OCI-LY3 (cell line): Measurements from ENCODE around the gene TNS3.

Experiments used
- H2AFZ ChIP-seq: fragments of 200-600, 300-600 bp; shearing (Covaris generic); 2 replicates; pipeline ENCODE4 v1.6.0; 2014; ENCODE audit warnings: antibody characterized with exemption, low read depth, low read length
- H3K27ac ChIP-seq: fragments of 200-600, 300-600 bp; sonication (generic); 2 replicates; pipeline ENCODE4 v1.5.1; 2014; ENCODE audit warnings: mild to moderate bottlenecking, low read length, moderate library complexity, mixed read lengths
- H3K27me3 ChIP-seq: fragments of 200-600, 300-600 bp; sonication (generic); 2 replicates; pipeline ENCODE4 v1.6.1; 2014; ENCODE audit warnings: low read depth, low read length, mixed read lengths
- H3K36me3 ChIP-seq: fragments of 200-600, 300-600 bp; sonication (generic); replicated peaks from 2 replicates; pipeline ENCODE3; 2014; ENCODE audit warnings: low read depth, low read length, mixed read lengths
- H3K4me1 ChIP-seq: fragments of 300-600, 200-600 bp; sonication (generic); 2 replicates; pipeline ENCODE4 v1.6.1; 2014; ENCODE audit warnings: low read length, mixed read lengths
- H3K4me2 ChIP-seq: fragments of 200-600, 300-600 bp; sonication (generic); 2 replicates; pipeline ENCODE4 v1.6.1; 2014; ENCODE audit warnings: low read length, mixed read lengths
- H3K4me3 ChIP-seq: fragments of 300-600, 200-600 bp; sonication (generic); 2 replicates; pipeline ENCODE4 v1.5.1; 2014; ENCODE audit warnings: antibody characterized with exemption, mild to moderate bottlenecking, low read length, moderate library complexity
- H3K79me2 ChIP-seq: fragments of 300-600, 200-600 bp; shearing (Covaris generic); 2 replicates; pipeline ENCODE4 v1.6.1; 2014; ENCODE audit warnings: mild to moderate bottlenecking, low read length, mixed read lengths
- H3K9ac ChIP-seq: fragments of 300-600, 200-600 bp; shearing (Covaris generic); 2 replicates; pipeline ENCODE4 v1.6.0; 2014; ENCODE audit warnings: mild to moderate bottlenecking, low read length, moderate library complexity
- H3K9me3 ChIP-seq: fragments of 200-600, 300-600 bp; shearing (Covaris generic); 2 replicates; pipeline ENCODE4 v1.6.1; 2014; ENCODE audit warnings: low read length, mixed read lengths; ENCODE audit not compliant: insufficient read depth
- H4K20me1 ChIP-seq: fragments of 200-600, 300-600 bp; sonication (generic); 2 replicates; pipeline ENCODE4 v1.6.1; 2016; ENCODE audit warnings: low read length, mixed read lengths; ENCODE audit not compliant: insufficient read depth
- CTCF ChIP-seq: fragments of 200-600, 300-600 bp; sonication (generic); IDR thresholded peaks from 2 replicates; pipeline ENCODE4 v1.5.1; 2014; ENCODE audit warnings: antibody characterized with exemption, low read length, low read depth
- EZH2phosphoT487 ChIP-seq: fragments of 200-600 bp; shearing (Covaris generic); IDR thresholded peaks from 2 replicates; pipeline ENCODE4 v1.6.1; 2018; ENCODE audit warnings: antibody characterized with exemption, mixed run types, low read depth

The TNS3 gene

DNA sequence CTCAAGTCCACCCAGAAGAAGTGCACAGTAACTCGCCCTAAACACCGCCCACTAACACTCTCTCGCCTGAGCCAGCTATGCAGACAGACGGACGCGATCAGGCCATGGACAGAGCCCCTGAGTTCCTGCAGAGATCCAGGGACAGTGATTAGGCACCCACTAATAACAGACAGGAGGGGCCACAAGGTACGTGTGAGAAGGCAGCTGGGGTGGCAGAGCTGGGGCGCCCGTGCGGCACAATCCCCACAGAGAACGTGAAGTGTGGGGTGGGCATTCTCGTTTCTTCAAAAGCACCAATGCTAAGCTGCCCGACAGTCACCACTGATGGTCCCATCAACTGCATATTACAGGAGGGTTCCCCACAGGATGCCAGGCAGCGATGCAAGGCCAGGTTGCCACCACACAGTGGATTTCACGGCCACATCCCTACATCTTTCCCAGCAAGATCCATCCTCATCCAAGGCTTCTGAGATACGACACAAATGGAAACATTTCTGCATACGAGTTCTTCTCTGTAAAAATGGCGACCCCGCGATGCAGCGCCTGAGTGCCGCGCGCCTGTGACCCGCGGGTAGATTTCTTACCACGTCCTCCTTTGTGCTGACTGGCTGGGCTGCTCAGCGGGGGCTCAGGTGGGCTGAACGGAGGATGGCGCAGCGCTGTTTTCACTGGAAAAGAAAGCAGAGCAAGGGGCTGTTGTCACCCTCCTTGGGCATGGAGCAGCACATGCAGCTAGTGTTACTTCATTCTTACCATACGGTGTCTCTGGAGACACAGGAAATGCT is 237.5 kb downstream of the TNS3 start:
- Histone ChIP-seq H3K9me3 (no peaks in the 10 kb centered on the region), H3K27me3 (no peaks in the 10 kb centered on the region), H3K36me3 (no peaks in the 10 kb centered on the region), H3K4me1 (no peaks in the 10 kb centered on the region), H3K9ac (no peak overlapping the region), H3K27ac (no peak overlapping the region), H3K4me2 (no peak overlapping the region), H3K4me3 (no peak overlapping the region), H4K20me1 (no peaks in the 10 kb centered on the region), H3K79me2 (no peaks in the 10 kb centered on the region), H2AFZ (no peak overlapping the region)
- TF ChIP-seq EZH2phosphoT487 (no peak), CTCF (no peak)

DNA sequence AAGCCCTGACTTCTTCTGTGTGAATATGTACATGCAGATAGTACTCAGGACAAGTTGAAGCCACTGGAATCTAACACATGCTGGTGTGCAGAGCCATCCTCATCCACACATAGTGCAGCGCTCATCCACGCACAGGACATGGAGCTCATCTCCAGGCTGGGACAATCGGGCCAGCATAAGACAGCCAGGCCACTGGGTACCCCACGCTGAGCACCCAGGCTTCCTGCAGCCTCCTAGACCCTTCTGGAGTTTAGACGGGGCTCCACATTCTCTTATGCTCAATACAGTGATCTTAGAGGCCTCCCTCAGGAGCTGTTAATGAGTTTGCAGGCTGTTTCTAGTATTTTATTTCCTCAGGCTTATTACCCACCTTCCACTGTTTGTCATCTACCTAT is 238.9 kb downstream of the TNS3 start:
- no peaks in the 10 kb centered on the region for H3K36me3 ChIP-seq
- H3K79me2 ChIP-seq: no peaks in the 10 kb centered on the region
- H4K20me1 ChIP-seq: no peaks in the 10 kb centered on the region
- no peaks in the 10 kb centered on the region for H3K9me3 ChIP-seq
- TF ChIP-seq CTCF (no peak), EZH2phosphoT487 (no peak)
- H3K4me3 ChIP-seq: no peak overlapping the region
- H3K4me1 ChIP-seq: no peaks in the 10 kb centered on the region
- no peak overlapping the region for H3K9ac ChIP-seq
- H3K4me2 ChIP-seq: no peak overlapping the region
- no peak overlapping the region for H3K27ac ChIP-seq
- no peaks in the 10 kb centered on the region for H3K27me3 ChIP-seq
- H2AFZ ChIP-seq: no peak overlapping the region

GRCh38 chr7:47342296-47343060 is 239.4 kb downstream of the TNS3 start:
- Histone ChIP-seq H3K79me2 (no peaks in the 10 kb centered on the region), H3K36me3 (no peaks in the 10 kb centered on the region), H3K4me2 (no peak overlapping the region), H3K27ac (no peak overlapping the region), H2AFZ (no peak overlapping the region), H4K20me1 (no peaks in the 10 kb centered on the region), H3K4me1 (no peaks in the 10 kb centered on the region), H3K27me3 (no peaks in the 10 kb centered on the region), H3K4me3 (no peak overlapping the region), H3K9me3 (no peaks in the 10 kb centered on the region), H3K9ac (no peak overlapping the region)
- TF ChIP-seq CTCF (no peak), EZH2phosphoT487 (no peak)

GRCh38 chr7:47340517-47340916 is 241.4 kb downstream of the TNS3 start:
- Histone ChIP-seq H3K36me3 (no peaks in the 10 kb centered on the region), H2AFZ (no peak overlapping the region), H3K27me3 (no peaks in the 10 kb centered on the region), H3K4me2 (no peak overlapping the region), H3K9me3 (no peaks in the 10 kb centered on the region), H3K27ac (no peak overlapping the region), H4K20me1 (no peaks in the 10 kb centered on the region), H3K4me1 (no peaks in the 10 kb centered on the region), H3K79me2 (no peaks in the 10 kb centered on the region), H3K4me3 (no peak overlapping the region), H3K9ac (no peak overlapping the region)
- no peak for TF ChIP-seq CTCF
- TF ChIP-seq EZH2phosphoT487: no peak
